ENCODE results near the gene SNHG17. TPM values are rescaled to one million over a fixed set of nuclear protein-coding genes. Genes with fewer than 3 reads are reported as not detected.
A peak's percentile ranks its signal among the peaks of the same experiment; 100 is the strongest.

SNHG17 gene
- total and polyA plus RNA-seq, 2 of the 4 experiments (the other 2 are of a cell fraction) = 5.4 to 38.2 TPM

GRCh38 chr20:38437796-38438195 lies 2.7 kb upstream of the SNHG17 start:
- Histone ChIP-seq H3K4me1 (ENCODE audit: control insufficient read depth, insufficient read depth, low read length) (peaks cover 7% of the 10 kb centered on the region), H3K36me3 (ENCODE audit: control insufficient read depth, insufficient read depth, low read length) (peaks cover 10% of the 10 kb centered on the region), H3K4me2 (ENCODE audit: low read depth, low read length) (no peak overlapping the region), H3K56ac (ENCODE audit: extremely low read depth, insufficient read depth, low read length) (no peak overlapping the region), H2BK120ac (ENCODE audit: low read depth, low read length) (no peak overlapping the region), H3K9me3 (ENCODE audit: control insufficient read depth, insufficient read depth, low read length) (no peaks in the 10 kb centered on the region), H2AK9ac (replicated peaks; ENCODE audit: low read depth, low read length, poor library complexity) (no peak overlapping the region), H3K23ac (ENCODE audit: low read depth, low read length) (no peak overlapping the region), H3K14ac (replicated peaks; ENCODE audit: low read depth, low read length) (no peak overlapping the region), H2BK20ac (ENCODE audit: low read depth, low read length) (no peak overlapping the region), H4K20me1 (ENCODE audit: insufficient read depth, low read length) (peaks cover 17% of the 10 kb centered on the region), H4K5ac (ENCODE audit: low read depth, low read length) (no peak overlapping the region), H3K9me1 (ENCODE audit: insufficient read depth, low read length) (peaks cover 13% of the 10 kb centered on the region; the same call in 1 of the 2 replicates), H2BK15ac (ENCODE audit: low read depth, low read length) (no peak overlapping the region), H3K4ac (ENCODE audit: low read depth, low read length) (no peak overlapping the region), H3K79me1 (ENCODE audit: low read depth in 1 of 2, low read length in 2 of 2) (peaks cover 0 to 23% of the 10 kb centered on the region in 2 experiments; a peak in 2 of 4 replicates), H2AFZ (replicated peaks; ENCODE audit: low read length, poor library complexity) (peak overlapping the region; percentile 4), H3K9ac (ENCODE audit: low read depth, low read length) (no peak overlapping the region), H3K18ac (ENCODE audit: low read depth, low read length) (no peak overlapping the region), H3K27me3 (ENCODE audit: control insufficient read depth, insufficient read depth, low read length) (no peaks in the 10 kb centered on the region; the same call in 1 of the 2 replicates), H3K27ac (ENCODE audit: insufficient read depth, low read length) (no peak overlapping the region), H4K8ac (ENCODE audit: low read depth in 2 of 2, low read length in 2 of 2) (no peak overlapping the region), H3K4me3 (ENCODE audit: insufficient read depth, low read depth, low read length) (no peak overlapping the region), H4K91ac (ENCODE audit: insufficient read depth, low read depth, low read length) (no peak overlapping the region), H2AK5ac (ENCODE audit: low read depth, low read length) (no peak overlapping the region), H2BK5ac (ENCODE audit: low read depth, low read length, poor library complexity, severe bottlenecking) (no peak overlapping the region)
- no TSS peak for BruUV-seq (replicated peaks)
- dilution Hi-C loops (cut with HindIII; ENCODE audit: low sequenced_read_pairs, unreplicated experiment) = no loop called here
- ATAC-seq (ENCODE audit: low read depth) (no peak), DNase-seq (no peak)
- 89% methylated on average over 2 of the region's 6 CpGs; no CpG with 5 or more reads in 1 of the 2 experiments for WGBS, 2 experiments (ENCODE audit: extremely low coverage in 2 of 2, insufficient read length in 1 of 2)
- in situ Hi-C loops (cut with MboI; ENCODE audit: low sequenced_read_pairs) = no loop called here
- CTCF ChIA-PET = no interaction called here
- no peak for TF ChIP-seq FOS (IDR thresholded peaks at IDR 0.05; ENCODE audit: low read depth, low read length)
- no peak for TF ChIP-seq CEBPB (IDR thresholded peaks at IDR 0.05; ENCODE audit: low read depth, low read length)
- TF ChIP-seq CHD1 (IDR thresholded peaks at IDR 0.05; ENCODE audit: low read depth, low read length) = no peak
- TF ChIP-seq MAZ (IDR thresholded peaks at IDR 0.05; ENCODE audit: borderline replicate concordance, low read depth, low read length) = no peak
- TF ChIP-seq RFX5 (IDR thresholded peaks at IDR 0.05; ENCODE audit: low read depth, low read length) = no peak
- TF ChIP-seq USF2 (IDR thresholded peaks at IDR 0.05; ENCODE audit: low read depth, low read length) = no peak
- TF ChIP-seq MXI1 (IDR thresholded peaks at IDR 0.05; ENCODE audit: borderline replicate concordance, low read depth, low read length) = no peak
- no peak for TF ChIP-seq BHLHE40 (IDR thresholded peaks at IDR 0.05; ENCODE audit: low read depth, low read length)
- no peak for TF ChIP-seq CTCF (conservative IDR thresholded peaks at IDR 0.05; ENCODE audit: low read depth, low read length)
- no peak for TF ChIP-seq RAD21 (IDR thresholded peaks at IDR 0.05; ENCODE audit: low read length)
- no peak for TF ChIP-seq ELK1 (IDR thresholded peaks at IDR 0.05; ENCODE audit: borderline replicate concordance, low read depth, low read length)
- intact Hi-C loops (cut with micrococcal nuclease) = no loop called here
- POLR2A ChIA-PET (ENCODE audit: unreplicated experiment) = no interaction called here
